ENCODE data around the gene CCDC182.

CCDC182 gene

DNA sequence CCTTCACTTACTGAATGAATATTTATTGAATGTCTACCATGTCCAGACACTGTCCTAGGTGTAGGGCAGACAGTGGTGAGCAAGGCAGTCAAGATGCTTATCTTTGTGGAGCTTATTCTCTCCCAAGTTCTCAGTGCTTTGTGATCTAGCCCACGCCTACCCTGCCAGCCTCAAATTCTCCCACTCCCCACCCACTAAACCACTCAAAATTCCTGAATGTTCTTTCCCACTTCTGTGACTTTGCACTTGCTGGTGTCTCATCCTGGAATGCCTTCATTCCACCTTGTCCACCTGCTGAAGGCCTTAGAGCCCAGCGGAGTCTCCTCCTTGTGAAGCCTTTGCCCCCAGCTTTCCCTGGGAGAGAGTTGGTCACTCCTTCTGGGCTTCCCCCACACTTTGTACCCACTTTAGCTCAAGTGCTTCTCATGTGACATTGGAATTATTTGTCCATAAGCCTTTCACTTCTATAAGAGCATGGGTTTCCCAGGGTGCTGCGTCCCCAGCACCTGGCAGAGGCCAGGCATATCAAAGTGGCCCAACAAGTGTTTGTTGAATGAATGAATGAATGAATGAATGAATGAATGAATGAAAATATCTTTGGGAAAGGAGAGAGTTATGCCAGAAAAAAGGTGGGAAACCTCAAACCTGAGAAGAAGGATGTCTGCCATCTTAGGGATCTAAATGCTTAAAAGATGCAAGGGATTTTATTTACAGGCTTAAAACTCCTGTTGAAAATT is 23.0 kb downstream of the CCDC182 start:
- H3K18ac ChIP-seq (ENCODE audit: low read length): no peak overlapping the region
- no peaks in the 10 kb centered on the region for H3K27me3 ChIP-seq (ENCODE audit: control insufficient read depth in 3 of 3, insufficient read depth in 3 of 3, low read depth in 1 of 3, low read length in 3 of 3)
- H3K9ac ChIP-seq (ENCODE audit: low read depth, low read length, poor library complexity): no peak overlapping the region
- H3K27ac ChIP-seq (replicated peaks; ENCODE audit: low read length): no peak overlapping the region
- H2BK15ac ChIP-seq (ENCODE audit: low read length): no peak overlapping the region
- no peak overlapping the region for H2AFZ ChIP-seq (ENCODE audit: low read length)
- H3K4me3 ChIP-seq (ENCODE audit: low read length in 2 of 2): no peak overlapping the region
- no peak overlapping the region for H3K4me2 ChIP-seq (ENCODE audit: insufficient read depth, low read length, poor library complexity, severe bottlenecking)
- H3K14ac ChIP-seq (ENCODE audit: low read length): no peak overlapping the region
- no peak overlapping the region for H2BK5ac ChIP-seq (ENCODE audit: low read length)
- H3K36me3 ChIP-seq (replicated peaks in 1 of 2; ENCODE audit: control insufficient read depth in 2 of 2, insufficient read depth in 2 of 2, low read length in 2 of 2): no peaks in the 10 kb centered on the region
- no peaks in the 10 kb centered on the region for H3K9me3 ChIP-seq (replicated peaks in 1 of 2; ENCODE audit: control insufficient read depth in 2 of 2, insufficient read depth in 1 of 2, low read depth in 1 of 2, low read length in 2 of 2)
- H3K79me1 ChIP-seq (ENCODE audit: low read depth, low read length): no peaks in the 10 kb centered on the region
- H2BK120ac ChIP-seq (ENCODE audit: low read depth, low read length): no peak overlapping the region
- peaks cover 0 to 17% of the 10 kb centered on the region in 2 donors for H3K4me1 ChIP-seq (ENCODE audit: control insufficient read depth in 2 of 2, insufficient read depth in 1 of 2, low read depth in 1 of 2, low read length in 2 of 2)
- H4K91ac ChIP-seq (ENCODE audit: low read depth, low read length, poor library complexity): no peak overlapping the region
- no peak for DNase-seq (ENCODE audit: low spot score)
- no CpG with 5 or more reads among the region's 3 CpGs for WGBS, 2 donors (ENCODE audit: extremely low coverage in 2 of 2, insufficient read length in 2 of 2, insufficient replicate concordance in 1 of 2)
- H3K23ac ChIP-seq (ENCODE audit: low read depth, low read length, poor library complexity): no peak overlapping the region
- H3K4ac ChIP-seq (ENCODE audit: low read length): no peak overlapping the region
- H4K8ac ChIP-seq (ENCODE audit: low read depth, low read length): no peak overlapping the region
- H2AK5ac ChIP-seq (ENCODE audit: low read depth, low read length): no peak overlapping the region
- no peak overlapping the region for H2BK12ac ChIP-seq (ENCODE audit: low read length)

GRCh38 chr17:57720386-57721035 is 24.6 kb downstream of the CCDC182 start:
- Histone ChIP-seq H3K23ac (ENCODE audit: low read depth, low read length, poor library complexity) (peak overlapping the region; percentile 37), H2BK120ac (ENCODE audit: low read depth, low read length) (no peak overlapping the region), H3K4me2 (ENCODE audit: insufficient read depth, low read length, poor library complexity, severe bottlenecking) (no peak overlapping the region), H2AFZ (ENCODE audit: low read length) (no peak overlapping the region), H3K4me1 (ENCODE audit: control insufficient read depth in 2 of 2, insufficient read depth in 1 of 2, low read depth in 1 of 2, low read length in 2 of 2) (peaks cover 0 to 17% of the 10 kb centered on the region in 2 donors), H3K36me3 (replicated peaks in 1 of 2; ENCODE audit: control insufficient read depth in 2 of 2, insufficient read depth in 2 of 2, low read length in 2 of 2) (no peaks in the 10 kb centered on the region), H2AK5ac (ENCODE audit: low read depth, low read length) (no peak overlapping the region), H2BK5ac (ENCODE audit: low read length) (no peak overlapping the region), H3K4ac (ENCODE audit: low read length) (no peak overlapping the region), H2BK12ac (ENCODE audit: low read length) (no peak overlapping the region), H3K9me3 (replicated peaks in 1 of 2; ENCODE audit: control insufficient read depth in 2 of 2, insufficient read depth in 1 of 2, low read depth in 1 of 2, low read length in 2 of 2) (no peaks in the 10 kb centered on the region), H3K27ac (replicated peaks; ENCODE audit: low read length) (no peak overlapping the region), H3K9ac (ENCODE audit: low read depth, low read length, poor library complexity) (no peak overlapping the region), H3K79me1 (ENCODE audit: low read depth, low read length) (no peaks in the 10 kb centered on the region), H4K8ac (ENCODE audit: low read depth, low read length) (no peak overlapping the region), H3K4me3 (ENCODE audit: low read length in 2 of 2) (no peak overlapping the region), H3K27me3 (ENCODE audit: control insufficient read depth in 3 of 3, insufficient read depth in 3 of 3, low read depth in 1 of 3, low read length in 3 of 3) (peaks cover 0 to 4% (median 0%) of the 10 kb centered on the region in 3 experiments), H4K91ac (ENCODE audit: low read depth, low read length, poor library complexity) (no peak overlapping the region), H3K14ac (ENCODE audit: low read length) (no peak overlapping the region), H3K18ac (ENCODE audit: low read length) (peak overlapping the region; percentile 68), H2BK15ac (ENCODE audit: low read length) (peak overlapping the region; percentile 56)
- WGBS, 2 donors (ENCODE audit: extremely low coverage in 2 of 2, insufficient read length in 2 of 2, insufficient replicate concordance in 1 of 2): no CpG with 5 or more reads among the region's 2 CpGs
- no peak for DNase-seq (ENCODE audit: low spot score)

DNA sequence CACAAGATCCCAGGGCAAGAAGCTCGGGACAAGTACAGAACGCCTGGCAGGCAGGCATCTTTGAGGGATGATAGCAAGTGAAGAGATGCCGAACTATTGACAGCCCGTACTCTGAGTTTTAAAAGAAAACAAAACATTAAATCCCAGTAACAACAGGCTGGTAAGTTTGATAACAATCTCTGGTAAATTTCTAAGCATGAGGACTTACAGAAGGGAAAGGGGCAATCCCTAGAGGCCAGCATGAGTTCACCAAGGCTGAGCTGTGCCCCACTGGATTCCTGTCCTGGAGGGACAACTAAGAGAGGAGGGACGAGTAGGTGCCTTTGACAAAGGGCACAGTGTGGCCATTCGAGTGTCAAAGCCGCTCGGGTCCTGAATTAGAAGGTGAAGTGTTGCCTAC is 26.2 kb downstream of the CCDC182 start:
- H3K4me2 ChIP-seq (ENCODE audit: insufficient read depth, low read length, poor library complexity, severe bottlenecking): no peak overlapping the region
- H2AK5ac ChIP-seq (ENCODE audit: low read depth, low read length): no peak overlapping the region
- no peak overlapping the region for H3K27ac ChIP-seq (replicated peaks; ENCODE audit: low read length)
- H2BK15ac ChIP-seq (ENCODE audit: low read length): no peak overlapping the region
- WGBS, 2 donors (ENCODE audit: extremely low coverage in 2 of 2, insufficient read length in 2 of 2, insufficient replicate concordance in 1 of 2): no CpG with 5 or more reads among the region's 8 CpGs
- H3K79me1 ChIP-seq (ENCODE audit: low read depth, low read length): no peaks in the 10 kb centered on the region
- H3K27me3 ChIP-seq (ENCODE audit: control insufficient read depth in 3 of 3, insufficient read depth in 3 of 3, low read depth in 1 of 3, low read length in 3 of 3): peaks cover 0 to 4% (median 0%) of the 10 kb centered on the region in 3 experiments
- no peak overlapping the region for H2BK5ac ChIP-seq (ENCODE audit: low read length)
- no peaks in the 10 kb centered on the region for H3K36me3 ChIP-seq (replicated peaks in 1 of 2; ENCODE audit: control insufficient read depth in 2 of 2, insufficient read depth in 2 of 2, low read length in 2 of 2)
- no peak overlapping the region for H2AFZ ChIP-seq (ENCODE audit: low read length)
- no peak overlapping the region for H3K4me3 ChIP-seq (ENCODE audit: low read length in 2 of 2)
- H3K4me1 ChIP-seq (ENCODE audit: control insufficient read depth in 2 of 2, insufficient read depth in 1 of 2, low read depth in 1 of 2, low read length in 2 of 2): peaks cover 0 to 13% of the 10 kb centered on the region in 2 donors
- no peak overlapping the region for H4K91ac ChIP-seq (ENCODE audit: low read depth, low read length, poor library complexity)
- no peak overlapping the region for H3K14ac ChIP-seq (ENCODE audit: low read length)
- H2BK120ac ChIP-seq (ENCODE audit: low read depth, low read length): no peak overlapping the region
- H3K9me3 ChIP-seq (replicated peaks in 1 of 2; ENCODE audit: control insufficient read depth in 2 of 2, insufficient read depth in 1 of 2, low read depth in 1 of 2, low read length in 2 of 2): no peaks in the 10 kb centered on the region
- no peak overlapping the region for H3K23ac ChIP-seq (ENCODE audit: low read depth, low read length, poor library complexity)
- H2BK12ac ChIP-seq (ENCODE audit: low read length): no peak overlapping the region
- H4K8ac ChIP-seq (ENCODE audit: low read depth, low read length): no peak overlapping the region
- H3K9ac ChIP-seq (ENCODE audit: low read depth, low read length, poor library complexity): no peak overlapping the region
- no peak for DNase-seq (ENCODE audit: low spot score)
- no peak overlapping the region for H3K4ac ChIP-seq (ENCODE audit: low read length)
- H3K18ac ChIP-seq (ENCODE audit: low read length): no peak overlapping the region

- no peak overlapping the region for H2BK5ac ChIP-seq (ENCODE audit: low read length)
- no peaks in the 10 kb centered on the region for H3K79me1 ChIP-seq (ENCODE audit: low read depth, low read length)
- no peak overlapping the region for H4K91ac ChIP-seq (ENCODE audit: low read depth, low read length, poor library complexity)
- no peak for DNase-seq (ENCODE audit: low spot score)
- no peak overlapping the region for H3K14ac ChIP-seq (ENCODE audit: low read length)
- no CpG with 5 or more reads among the region's 1 CpG for WGBS, 2 donors (ENCODE audit: extremely low coverage in 2 of 2, insufficient read length in 2 of 2, insufficient replicate concordance in 1 of 2)
- no peaks in the 10 kb centered on the region for H3K36me3 ChIP-seq (replicated peaks in 1 of 2; ENCODE audit: control insufficient read depth in 2 of 2, insufficient read depth in 2 of 2, low read length in 2 of 2)
- no peak overlapping the region for H2AK5ac ChIP-seq (ENCODE audit: low read depth, low read length)
- no peak overlapping the region for H3K27ac ChIP-seq (replicated peaks; ENCODE audit: low read length)
- no peak overlapping the region for H2AFZ ChIP-seq (ENCODE audit: low read length)
- no peaks in the 10 kb centered on the region for H3K4me1 ChIP-seq (ENCODE audit: control insufficient read depth in 2 of 2, insufficient read depth in 1 of 2, low read depth in 1 of 2, low read length in 2 of 2)
- H3K23ac ChIP-seq (ENCODE audit: low read depth, low read length, poor library complexity): no peak overlapping the region
- H3K27me3 ChIP-seq (ENCODE audit: control insufficient read depth in 3 of 3, insufficient read depth in 3 of 3, low read depth in 1 of 3, low read length in 3 of 3): peaks cover 0 to 4% (median 0%) of the 10 kb centered on the region in 3 experiments
- no peak overlapping the region for H3K4me2 ChIP-seq (ENCODE audit: insufficient read depth, low read length, poor library complexity, severe bottlenecking)
- H2BK12ac ChIP-seq (ENCODE audit: low read length): no peak overlapping the region
- no peak overlapping the region for H3K18ac ChIP-seq (ENCODE audit: low read length)
- H3K9me3 ChIP-seq (replicated peaks in 1 of 2; ENCODE audit: control insufficient read depth in 2 of 2, insufficient read depth in 1 of 2, low read depth in 1 of 2, low read length in 2 of 2): no peaks in the 10 kb centered on the region
- H3K9ac ChIP-seq (ENCODE audit: low read depth, low read length, poor library complexity): no peak overlapping the region
- no peak overlapping the region for H4K8ac ChIP-seq (ENCODE audit: low read depth, low read length)
- H2BK120ac ChIP-seq (ENCODE audit: low read depth, low read length): no peak overlapping the region
- H3K4me3 ChIP-seq (ENCODE audit: low read length in 2 of 2): no peak overlapping the region
- no peak overlapping the region for H2BK15ac ChIP-seq (ENCODE audit: low read length)
- no peak overlapping the region for H3K4ac ChIP-seq (ENCODE audit: low read length)
Measured at GRCh38 chr17:57715981-57716380, 29.1 kb downstream of the CCDC182 start.
